SU-DHL-6 (cell line): ENCODE results near the gene ZNF174.

Experiments used
- CTCF ChIP-seq: fragments of 200-600 bp; sonication (generic); IDR thresholded peaks from one replicate; pipeline ENCODE4 v1.5.1; 2017; ENCODE audit warnings: antibody characterized with exemption, mild to moderate bottlenecking, low read length, moderate library complexity; ENCODE audit not compliant: insufficient read depth, poor library complexity, severe bottlenecking
- EZH2phosphoT487 ChIP-seq: fragments of 200-600 bp; sonication (generic), shearing (Covaris generic); conservative IDR thresholded peaks from 2 replicates; pipeline ENCODE4 v1.6.1; 2018; ENCODE audit warnings: mild to moderate bottlenecking, antibody characterized with exemption, low read length, moderate library complexity, mixed read lengths

GRCh38 chr16:3362931-3363330, 38.1 kb upstream of the ZNF174 start:
- TF ChIP-seq CTCF: no peak
- TF ChIP-seq EZH2phosphoT487: no peak
